GM23248 (cell line): ENCODE data around the gene TUBG2. TPM values are rescaled to one million over a fixed set of nuclear protein-coding genes. Genes with fewer than 3 reads are reported as not detected.

ENCODE experiments used
- DNase-seq: peaks from one replicate; pipeline ENCODE4 v3.0.0-alpha.2; 2015
- H2AFZ ChIP-seq: fragments of 200-600 bp; sonication (generic); 2 replicates; pipeline ENCODE4 v1.6.1; 2016; ENCODE audit warnings: antibody characterized with exemption
- H3F3A ChIP-seq: fragments of 200-600 bp; sonication (generic); 2 replicates; pipeline ENCODE4 v1.6.1; 2016; ENCODE audit warnings: mild to moderate bottlenecking, antibody characterized with exemption, mixed run types; ENCODE audit not compliant: insufficient read depth
- H3K27ac ChIP-seq: fragments of 200-600 bp; sonication (generic); 2 replicates; pipeline ENCODE4 v1.5.1; 2016; ENCODE audit warnings: mild to moderate bottlenecking
- H3K27me3 ChIP-seq: fragments of 200-600 bp; sonication (generic); replicated peaks from 2 replicates; pipeline ENCODE4 v1.6.1; 2016; ENCODE audit warnings: mild to moderate bottlenecking; ENCODE audit not compliant: insufficient read depth
- H3K36me3 ChIP-seq: fragments of 200-600 bp; sonication (generic); 2 replicates; pipeline ENCODE4 v1.6.1; 2016; ENCODE audit warnings: low read depth, mild to moderate bottlenecking
- H3K4me1 ChIP-seq: fragments of 200-600 bp; sonication (generic); 2 replicates; pipeline ENCODE4 v1.6.1; 2016; ENCODE audit warnings: mild to moderate bottlenecking; ENCODE audit not compliant: insufficient read depth
- H3K4me2 ChIP-seq: fragments of 200-600 bp; sonication (generic); one replicate; pipeline ENCODE4 v1.6.1; 2016; ENCODE audit warnings: mild to moderate bottlenecking; ENCODE audit not compliant: unreplicated experiment
- H3K4me3 ChIP-seq: fragments of 200-600 bp; sonication (generic); 2 replicates; pipeline ENCODE4 v1.5.1; 2016; ENCODE audit warnings: mild to moderate bottlenecking
- H3K79me2 ChIP-seq: fragments of 200-600 bp; sonication (generic); 2 replicates; pipeline ENCODE4 v1.6.1; 2016; ENCODE audit warnings: mild to moderate bottlenecking; ENCODE audit not compliant: insufficient read depth
- H3K9ac ChIP-seq: fragments of 200-600 bp; sonication (generic); 2 replicates; pipeline ENCODE4 v1.6.1; 2016; ENCODE audit warnings: mild to moderate bottlenecking
- H3K9me2 ChIP-seq: fragments of 200-600 bp; sonication (generic); 2 replicates; pipeline ENCODE4 v1.6.1; 2016; ENCODE audit warnings: mixed run types, mild to moderate bottlenecking, moderate library complexity; ENCODE audit not compliant: insufficient read depth
- H3K9me3 ChIP-seq: fragments of 200-600 bp; sonication (generic); one replicate; pipeline ENCODE4 v1.6.1; 2017; ENCODE audit warnings: low read depth
- H4K20me1 ChIP-seq: fragments of 200-600 bp; sonication (generic); 2 replicates; pipeline ENCODE4 v1.6.0; 2016; ENCODE audit not compliant: insufficient read depth
- EZH2 ChIP-seq: fragments of 200-600 bp; sonication (generic); IDR thresholded peaks from 2 replicates; pipeline ENCODE4 v1.6.1; 2018; ENCODE audit warnings: antibody characterized with exemption, mild to moderate bottlenecking; ENCODE audit not compliant: insufficient read depth, poor library complexity, severe bottlenecking
- EZH2phosphoT487 ChIP-seq: fragments of 200-600 bp; sonication (generic); IDR thresholded peaks from 2 replicates; pipeline ENCODE4 v1.6.1; 2018; ENCODE audit warnings: antibody characterized with exemption, moderate library complexity, mild to moderate bottlenecking, low read depth; ENCODE audit not compliant: insufficient read depth
- WGBS, 2 experiments: methylation state at CpG; one replicate each; pipeline ENCODE4 v1.1.6; 2015 to 2017; ENCODE audit warnings: low lambda C conversion rate in 2 of 2, low coverage in 1 of 2; ENCODE audit errors: missing lambda C conversion rate in 2 of 2; 5-methylcytosine and 5-hydroxymethylcytosine counted together
- in situ Hi-C: fragments of 300-500 bp; cut with MboI; formaldehyde crosslinking; loops from 2 replicates; pipeline ENCODE4 v1.15.0; 2020
- polyA plus RNA-seq: library from polyadenylated mRNA; unstranded; fragments of >200 nt; fragmentation: Nextera tagmentation; extraction: Ambion mirVana; gene quantifications from 2 replicates; pipeline ENCODE4 v1.2.1, GENCODE V29; 2016
- total RNA-seq: library from RNA; depleted of rRNA; stranded (reverse); fragments of >200 nt; shearing (Covaris generic); gene quantifications from 2 replicates; pipeline ENCODE4 v1.2.3, GENCODE V29; 2014

TUBG2 gene
- total and polyA plus RNA-seq, 2 experiments from 2014 or later: 14.4 to 30.9 TPM

GRCh38 chr17:42686520-42687128 lies 27.5 kb downstream of the TUBG2 start:
- in situ Hi-C loops: no loop called here
- no peaks in the 10 kb centered on the region for H3K36me3 ChIP-seq
- 92 to 94% methylated on average over 29 to 32 of the region's 32 CpGs for WGBS, 2 experiments

GRCh38 chr17:42687707-42688320 lies 28.7 kb downstream of the TUBG2 start:
- no peak for DNase-seq

More at GRCh38 chr17:42686520-42687128, 27.5 kb downstream of the TUBG2 start:
- Histone ChIP-seq H3K9me3 (no peaks in the 10 kb centered on the region), H4K20me1 (no peaks in the 10 kb centered on the region), H3K4me1 (0 out of 2 replicates have a peak, but pooled peaks cover 6% of the 10 kb centered on the region), H3K27ac (no peak overlapping the region), H3K27me3 (no peaks in the 10 kb centered on the region), H3K79me2 (peaks cover 2% of the 10 kb centered on the region; the same call in 1 of the 2 replicates), H3K9ac (no peak overlapping the region), H2AFZ (no peak overlapping the region), H3K9me2 (no peaks in the 10 kb centered on the region), H3K4me3 (no peak overlapping the region), H3F3A (peaks cover 8% of the 10 kb centered on the region), H3K4me2 (no peak overlapping the region)
- no peak for TF ChIP-seq EZH2phosphoT487
- no peak for TF ChIP-seq EZH2
- DNase-seq: no peak

GRCh38 chr17:42690596-42690995 lies 31.5 kb downstream of the TUBG2 start:
- WGBS, 2 experiments: 80 to 83% methylated on average over 9 to 10 of the region's 10 CpGs
- H3K4me2 ChIP-seq: no peak overlapping the region
- TF ChIP-seq EZH2phosphoT487 (no peak), EZH2 (no peak)
- in situ Hi-C loops: no loop called here
- no peaks in the 10 kb centered on the region for H3K9me2 ChIP-seq
- no peak for DNase-seq
- H3K27ac ChIP-seq: no peak overlapping the region
- H4K20me1 ChIP-seq: no peaks in the 10 kb centered on the region
- H3K79me2 ChIP-seq: no peaks in the 10 kb centered on the region
- no peak overlapping the region for H3K9ac ChIP-seq
- no peak overlapping the region for H2AFZ ChIP-seq
- H3K4me1 ChIP-seq: no peaks in the 10 kb centered on the region
- H3K27me3 ChIP-seq: no peaks in the 10 kb centered on the region
- no peak overlapping the region for H3K4me3 ChIP-seq
- no peaks in the 10 kb centered on the region for H3K9me3 ChIP-seq
- H3F3A ChIP-seq: no peaks in the 10 kb centered on the region
- H3K36me3 ChIP-seq: no peaks in the 10 kb centered on the region

More at GRCh38 chr17:42687707-42688320, 28.7 kb downstream of the TUBG2 start:
- no peaks in the 10 kb centered on the region for H3F3A ChIP-seq
- no peaks in the 10 kb centered on the region for H3K27me3 ChIP-seq
- no peaks in the 10 kb centered on the region for H3K79me2 ChIP-seq
- H3K36me3 ChIP-seq: no peaks in the 10 kb centered on the region
- H3K9me2 ChIP-seq: no peaks in the 10 kb centered on the region
- H3K4me1 ChIP-seq: no peaks in the 10 kb centered on the region
- H2AFZ ChIP-seq: no peak overlapping the region
- WGBS, 2 experiments: 85 to 86% methylated on average over 26 to 27 of the region's 27 CpGs
- no peak overlapping the region for H3K4me3 ChIP-seq
- H4K20me1 ChIP-seq: no peaks in the 10 kb centered on the region
- no peak overlapping the region for H3K9ac ChIP-seq
- H3K4me2 ChIP-seq: no peak overlapping the region
- H3K9me3 ChIP-seq: no peaks in the 10 kb centered on the region
- H3K27ac ChIP-seq: no peak overlapping the region
- in situ Hi-C loops: no loop called here
- no peak for TF ChIP-seq EZH2phosphoT487
- TF ChIP-seq EZH2: no peak

- no peak for TF ChIP-seq EZH2phosphoT487
- TF ChIP-seq EZH2: no peak
Measured at GRCh38 chr17:42691021-42691545, 32.0 kb downstream of the TUBG2 start.

More at GRCh38 chr17:42691021-42691545, 32.0 kb downstream of the TUBG2 start:
- H3K4me2 ChIP-seq: no peak overlapping the region
- H3K9me3 ChIP-seq: no peaks in the 10 kb centered on the region
- in situ Hi-C loops: no loop called here
- no peaks in the 10 kb centered on the region for H3K9me2 ChIP-seq
- no peak for DNase-seq
- H4K20me1 ChIP-seq: no peaks in the 10 kb centered on the region
- H3K9ac ChIP-seq: no peak overlapping the region
- 94 to 95% methylated on average over 12 of the region's 12 CpGs for WGBS, 2 experiments
- no peaks in the 10 kb centered on the region for H3K79me2 ChIP-seq
- H3K4me1 ChIP-seq: no peaks in the 10 kb centered on the region
- no peaks in the 10 kb centered on the region for H3F3A ChIP-seq
- no peaks in the 10 kb centered on the region for H3K36me3 ChIP-seq
- no peak overlapping the region for H2AFZ ChIP-seq
- H3K4me3 ChIP-seq: no peak overlapping the region
- no peaks in the 10 kb centered on the region for H3K27me3 ChIP-seq
- H3K27ac ChIP-seq: no peak overlapping the region
